Measurements from ENCODE around the gene RNF183. TPM values are rescaled to one million over a fixed set of nuclear protein-coding genes. Genes with fewer than 3 reads are reported as not detected.

The RNF183 gene
- total RNA-seq, 1 donor from 2014 or later: not detected

DNA sequence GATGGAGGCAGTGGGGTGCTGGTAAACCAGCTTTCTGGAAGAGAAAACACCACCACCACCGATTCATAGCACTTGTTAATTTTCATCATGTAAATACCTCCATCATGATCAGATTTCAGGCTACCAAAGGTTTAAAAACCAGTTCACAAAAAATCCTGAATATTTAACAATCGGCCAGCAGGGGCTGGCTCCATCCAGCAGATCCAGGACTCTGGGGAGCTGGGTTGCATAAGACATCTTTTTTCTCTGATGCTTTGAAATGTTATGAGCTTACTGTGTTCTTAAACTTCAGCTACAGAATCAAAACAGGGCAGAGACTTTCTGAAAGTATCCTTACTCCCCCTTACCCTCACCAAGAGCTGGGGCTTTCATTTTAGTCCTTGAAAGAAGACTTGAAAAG lies 14.6 kb upstream of the RNF183 start:
- no peak overlapping the region for H3K27ac Mint-ChIP-seq (ENCODE audit: unreplicated experiment)
- no peak overlapping the region for H3K4me3 Mint-ChIP-seq (ENCODE audit: unreplicated experiment)
- H3K36me3 ChIP-seq (ENCODE audit: insufficient read depth, low read length): no peaks in the 10 kb centered on the region
- H3K4me3 ChIP-seq (ENCODE audit: insufficient read depth, low read depth, low read length): no peak overlapping the region
- H2AFZ ChIP-seq (ENCODE audit: low read depth, low read length): no peak overlapping the region
- H3K36me3 Mint-ChIP-seq (ENCODE audit: low read depth, unreplicated experiment): peaks cover 7% of the 10 kb centered on the region
- no peaks in the 10 kb centered on the region for H3K4me1 Mint-ChIP-seq (ENCODE audit: low read depth, unreplicated experiment)
- TF ChIP-seq EZH2 (IDR thresholded peaks at IDR 0.05; ENCODE audit: insufficient read depth, low read length): no peak
- TF ChIP-seq, protein P1, sequence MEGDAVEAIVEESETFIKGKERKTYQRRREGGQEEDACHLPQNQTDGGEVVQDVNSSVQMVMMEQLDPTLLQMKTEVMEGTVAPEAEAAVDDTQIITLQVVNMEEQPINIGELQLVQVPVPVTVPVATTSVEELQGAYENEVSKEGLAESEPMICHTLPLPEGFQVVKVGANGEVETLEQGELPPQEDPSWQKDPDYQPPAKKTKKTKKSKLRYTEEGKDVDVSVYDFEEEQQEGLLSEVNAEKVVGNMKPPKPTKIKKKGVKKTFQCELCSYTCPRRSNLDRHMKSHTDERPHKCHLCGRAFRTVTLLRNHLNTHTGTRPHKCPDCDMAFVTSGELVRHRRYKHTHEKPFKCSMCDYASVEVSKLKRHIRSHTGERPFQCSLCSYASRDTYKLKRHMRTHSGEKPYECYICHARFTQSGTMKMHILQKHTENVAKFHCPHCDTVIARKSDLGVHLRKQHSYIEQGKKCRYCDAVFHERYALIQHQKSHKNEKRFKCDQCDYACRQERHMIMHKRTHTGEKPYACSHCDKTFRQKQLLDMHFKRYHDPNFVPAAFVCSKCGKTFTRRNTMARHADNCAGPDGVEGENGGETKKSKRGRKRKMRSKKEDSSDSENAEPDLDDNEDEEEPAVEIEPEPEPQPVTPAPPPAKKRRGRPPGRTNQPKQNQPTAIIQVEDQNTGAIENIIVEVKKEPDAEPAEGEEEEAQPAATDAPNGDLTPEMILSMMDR (IDR thresholded peaks at IDR 0.05; ENCODE audit: insufficient read depth, low read depth, low read length): peak; percentile 18
- H3K27me3 ChIP-seq (ENCODE audit: insufficient read depth, low read length): no peaks in the 10 kb centered on the region
- no peaks in the 10 kb centered on the region for H4K20me1 ChIP-seq (ENCODE audit: insufficient read depth, low read length)
- H3K4me2 ChIP-seq (ENCODE audit: low read length): no peak overlapping the region
- H3K27ac ChIP-seq (ENCODE audit: low read depth, low read length): no peak overlapping the region
- no peaks in the 10 kb centered on the region for H3K4me1 ChIP-seq (ENCODE audit: insufficient read depth, low read length)
- DNase-seq (ENCODE audit: low read depth) (no peak), FAIRE-seq (no peak)
- H3K9me3 ChIP-seq (ENCODE audit: insufficient read depth, low read depth, low read length): no peaks in the 10 kb centered on the region
- peaks cover 6% of the 10 kb centered on the region for H3K9me3 Mint-ChIP-seq (ENCODE audit: unreplicated experiment)
- H3K79me2 ChIP-seq (ENCODE audit: insufficient read depth, low read length): no peaks in the 10 kb centered on the region
- H3K27me3 Mint-ChIP-seq (ENCODE audit: low read depth, unreplicated experiment): peaks cover 16% of the 10 kb centered on the region
- no peak overlapping the region for H3K9ac ChIP-seq (ENCODE audit: low read length)

DNA sequence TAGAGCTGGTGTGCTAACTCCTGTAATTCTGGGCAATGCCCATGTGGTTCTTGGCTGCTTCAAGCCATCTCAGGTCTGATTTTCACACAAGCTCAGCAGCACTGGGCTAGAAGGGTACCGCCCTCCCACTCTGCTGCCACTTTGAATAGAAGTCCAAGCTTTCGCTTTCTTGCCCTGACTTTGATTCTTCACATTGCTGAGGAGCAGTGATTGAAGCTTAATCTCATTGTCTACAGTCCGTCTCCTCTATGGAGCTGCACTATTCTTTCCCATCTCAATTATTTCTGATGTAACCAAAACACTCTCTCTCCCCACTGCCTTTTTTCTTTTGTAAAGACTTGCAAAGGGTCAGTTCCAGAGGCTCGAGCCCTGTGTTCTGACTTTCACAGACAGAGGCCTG lies 12.9 kb upstream of the RNF183 start:
- Mint-ChIP-seq H3K4me1 (ENCODE audit: low read depth, unreplicated experiment) (no peaks in the 10 kb centered on the region), H3K4me3 (ENCODE audit: unreplicated experiment) (no peak overlapping the region), H3K27ac (ENCODE audit: unreplicated experiment) (no peak overlapping the region), H3K27me3 (ENCODE audit: low read depth, unreplicated experiment) (peaks cover 15% of the 10 kb centered on the region), H3K36me3 (ENCODE audit: low read depth, unreplicated experiment) (peaks cover 3% of the 10 kb centered on the region), H3K9me3 (ENCODE audit: unreplicated experiment) (peaks cover 6% of the 10 kb centered on the region)
- Histone ChIP-seq H4K20me1 (ENCODE audit: insufficient read depth, low read length) (no peaks in the 10 kb centered on the region), H3K4me3 (ENCODE audit: insufficient read depth, low read depth, low read length) (no peak overlapping the region), H2AFZ (ENCODE audit: low read depth, low read length) (no peak overlapping the region), H3K36me3 (ENCODE audit: insufficient read depth, low read length) (no peaks in the 10 kb centered on the region), H3K4me1 (ENCODE audit: insufficient read depth, low read length) (no peaks in the 10 kb centered on the region), H3K27ac (ENCODE audit: low read depth, low read length) (no peak overlapping the region), H3K27me3 (ENCODE audit: insufficient read depth, low read length) (no peaks in the 10 kb centered on the region), H3K4me2 (ENCODE audit: low read length) (no peak overlapping the region), H3K79me2 (ENCODE audit: insufficient read depth, low read length) (no peaks in the 10 kb centered on the region), H3K9ac (ENCODE audit: low read length) (no peak overlapping the region), H3K9me3 (ENCODE audit: insufficient read depth, low read depth, low read length) (no peaks in the 10 kb centered on the region)
- FAIRE-seq (no peak), DNase-seq (ENCODE audit: low read depth) (no peak)
- TF ChIP-seq, protein P1 (IDR thresholded peaks at IDR 0.05; ENCODE audit: insufficient read depth, low read depth, low read length): no peak
- no peak for TF ChIP-seq EZH2 (IDR thresholded peaks at IDR 0.05; ENCODE audit: insufficient read depth, low read length)

DNA sequence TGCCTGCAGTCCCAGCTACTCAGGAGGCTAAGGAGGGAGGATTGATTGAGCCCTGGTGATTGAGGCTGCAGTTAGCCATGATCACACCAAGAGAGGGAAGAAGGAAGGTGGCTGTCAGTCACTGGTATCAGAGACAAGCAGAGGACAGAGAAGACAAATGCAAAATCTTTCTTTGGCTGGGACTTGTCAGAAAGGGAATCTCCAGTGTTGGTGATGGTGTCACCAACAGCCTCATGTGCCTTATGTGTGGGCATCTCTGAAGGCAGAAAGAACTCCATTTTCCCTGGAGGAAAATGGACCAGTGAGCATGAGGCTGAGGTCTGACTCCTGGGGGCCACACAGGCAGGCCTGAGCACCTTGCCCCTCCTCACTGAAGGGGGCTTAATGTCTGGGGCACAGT lies 12.1 kb upstream of the RNF183 start:
- H3K4me1 ChIP-seq (ENCODE audit: insufficient read depth, low read length): no peaks in the 10 kb centered on the region
- TF ChIP-seq EZH2 (IDR thresholded peaks at IDR 0.05; ENCODE audit: insufficient read depth, low read length): no peak
- TF ChIP-seq, protein P1 (IDR thresholded peaks at IDR 0.05; ENCODE audit: insufficient read depth, low read depth, low read length): no peak
- no peaks in the 10 kb centered on the region for H3K79me2 ChIP-seq (ENCODE audit: insufficient read depth, low read length)
- H3K27me3 ChIP-seq (ENCODE audit: insufficient read depth, low read length): no peaks in the 10 kb centered on the region
- no peaks in the 10 kb centered on the region for H3K36me3 ChIP-seq (ENCODE audit: insufficient read depth, low read length)
- H3K27ac Mint-ChIP-seq (ENCODE audit: unreplicated experiment): no peak overlapping the region
- H3K9me3 ChIP-seq (ENCODE audit: insufficient read depth, low read depth, low read length): no peaks in the 10 kb centered on the region
- H3K9me3 Mint-ChIP-seq (ENCODE audit: unreplicated experiment): peaks cover 6% of the 10 kb centered on the region
- no peak overlapping the region for H3K4me2 ChIP-seq (ENCODE audit: low read length)
- DNase-seq (ENCODE audit: low read depth) (no peak), FAIRE-seq (no peak)
- peaks cover 12% of the 10 kb centered on the region for H3K27me3 Mint-ChIP-seq (ENCODE audit: low read depth, unreplicated experiment)
- H3K4me3 Mint-ChIP-seq (ENCODE audit: unreplicated experiment): no peak overlapping the region
- peaks cover 3% of the 10 kb centered on the region for H3K36me3 Mint-ChIP-seq (ENCODE audit: low read depth, unreplicated experiment)
- H3K27ac ChIP-seq (ENCODE audit: low read depth, low read length): no peak overlapping the region
- H4K20me1 ChIP-seq (ENCODE audit: insufficient read depth, low read length): no peaks in the 10 kb centered on the region
- H3K9ac ChIP-seq (ENCODE audit: low read length): no peak overlapping the region
- no peak overlapping the region for H2AFZ ChIP-seq (ENCODE audit: low read depth, low read length)
- H3K4me1 Mint-ChIP-seq (ENCODE audit: low read depth, unreplicated experiment): no peaks in the 10 kb centered on the region
- no peak overlapping the region for H3K4me3 ChIP-seq (ENCODE audit: insufficient read depth, low read depth, low read length)

All from astrocyte (in vitro differentiated cells and primary cell).